ENCODE measurements around the gene C1QTNF6. TPM values are rescaled to one million over a fixed set of nuclear protein-coding genes. Genes with fewer than 3 reads are reported as not detected.

Gene C1QTNF6
- total and polyA plus RNA-seq, 2 donors (not counting 1 experiment from before 2014, with no cell fraction given) = 3.5 to 7.4 TPM

DNA sequence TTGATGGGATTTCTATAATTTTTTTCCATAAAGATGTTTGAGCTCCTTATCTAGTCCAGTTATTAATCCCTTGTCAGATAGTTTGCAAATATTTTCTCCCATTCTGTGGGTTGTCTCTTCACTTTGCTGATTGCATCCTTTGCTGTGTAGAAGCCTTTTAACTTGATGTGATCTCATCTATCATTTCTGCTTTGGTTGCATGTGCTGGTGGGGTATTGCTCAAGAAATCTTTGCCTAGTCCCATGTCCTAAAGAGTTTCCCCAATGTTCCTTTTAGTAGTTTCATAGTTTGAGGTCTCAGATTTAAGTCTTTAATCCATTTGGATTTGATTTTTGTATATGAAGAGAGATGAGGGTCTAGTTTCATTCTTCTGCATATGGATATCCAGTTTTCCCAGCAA is 36.6 kb downstream of the C1QTNF6 start:
- Histone ChIP-seq H3K36me3 (ENCODE audit: control insufficient read depth, insufficient read depth, low read length) (no peaks in the 10 kb centered on the region), H3K27me3 (ENCODE audit: control insufficient read depth, insufficient read depth, low read length) (no peaks in the 10 kb centered on the region), H3K9ac (ENCODE audit: insufficient read depth, low read length) (no peak overlapping the region), H3K79me2 (ENCODE audit: control insufficient read depth, insufficient read depth, low read length) (no peaks in the 10 kb centered on the region), H3K27ac (ENCODE audit: insufficient read depth, low read length) (no peak overlapping the region), H3K9me3 (ENCODE audit: control insufficient read depth, insufficient read depth, low read depth, low read length) (no peaks in the 10 kb centered on the region), H3K4me3 (replicated peaks in 1 of 4; ENCODE audit: control extremely low read depth in 1 of 4, insufficient read depth in 1 of 4, low read depth in 3 of 4, low read length in 4 of 4) (no peak overlapping the region), H3K4me2 (ENCODE audit: extremely low read depth, insufficient read depth, low read length) (no peak overlapping the region), H3K4me1 (ENCODE audit: control insufficient read depth, extremely low read depth, insufficient read depth, low read length) (no peaks in the 10 kb centered on the region), H2AFZ (ENCODE audit: low read length) (no peak overlapping the region), H4K20me1 (ENCODE audit: control insufficient read depth, extremely low read depth, insufficient read depth, low read length) (no peaks in the 10 kb centered on the region)
- TF ChIP-seq EZH2 (IDR thresholded peaks at IDR 0.05; ENCODE audit: low read length, missing control alignments) (no peak), CTCF (conservative IDR thresholded peaks at IDR 0.05 in 1 of 2, IDR thresholded peaks at IDR 0.05 in 1 of 2; ENCODE audit: low read depth in 1 of 2, low read length in 2 of 2) (no peak)
- DNase-seq (ENCODE audit: low read depth in 2 of 2) = no peak

DNA sequence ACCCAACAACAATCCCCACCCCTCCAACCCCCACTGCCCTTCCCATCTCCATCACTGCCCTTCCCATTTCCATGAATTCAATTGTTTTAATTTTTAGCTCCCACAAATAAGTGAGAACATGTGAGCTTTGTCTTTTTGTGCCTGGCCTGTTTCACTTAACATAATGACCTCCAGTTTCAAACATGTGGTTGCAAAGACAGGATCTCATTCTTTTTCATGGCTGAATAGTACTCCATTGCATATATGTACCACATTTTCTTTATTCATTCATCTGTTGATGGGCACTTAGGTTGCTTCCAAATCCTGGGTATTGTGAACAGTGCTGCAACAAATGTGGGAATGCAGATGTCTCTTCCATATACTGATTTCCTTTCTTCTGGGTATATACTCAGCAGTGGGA is 37.3 kb downstream of the C1QTNF6 start:
- H4K20me1 ChIP-seq (ENCODE audit: control insufficient read depth, extremely low read depth, insufficient read depth, low read length) = no peaks in the 10 kb centered on the region
- no peak for DNase-seq (ENCODE audit: low read depth in 2 of 2)
- H2AFZ ChIP-seq (ENCODE audit: low read length) = no peak overlapping the region
- H3K79me2 ChIP-seq (ENCODE audit: control insufficient read depth, insufficient read depth, low read length) = no peaks in the 10 kb centered on the region
- H3K27ac ChIP-seq (ENCODE audit: insufficient read depth, low read length) = no peak overlapping the region
- H3K36me3 ChIP-seq (ENCODE audit: control insufficient read depth, insufficient read depth, low read length) = no peaks in the 10 kb centered on the region
- H3K27me3 ChIP-seq (ENCODE audit: control insufficient read depth, insufficient read depth, low read length) = no peaks in the 10 kb centered on the region
- no peak overlapping the region for H3K4me2 ChIP-seq (ENCODE audit: extremely low read depth, insufficient read depth, low read length)
- H3K4me1 ChIP-seq (ENCODE audit: control insufficient read depth, extremely low read depth, insufficient read depth, low read length) = no peaks in the 10 kb centered on the region
- H3K9me3 ChIP-seq (ENCODE audit: control insufficient read depth, insufficient read depth, low read depth, low read length) = no peaks in the 10 kb centered on the region
- H3K9ac ChIP-seq (ENCODE audit: insufficient read depth, low read length) = no peak overlapping the region
- no peak overlapping the region for H3K4me3 ChIP-seq (replicated peaks in 1 of 4; ENCODE audit: control extremely low read depth in 1 of 4, insufficient read depth in 1 of 4, low read depth in 3 of 4, low read length in 4 of 4)
- TF ChIP-seq CTCF (conservative IDR thresholded peaks at IDR 0.05 in 1 of 2, IDR thresholded peaks at IDR 0.05 in 1 of 2; ENCODE audit: low read depth in 1 of 2, low read length in 2 of 2) (no peak), EZH2 (IDR thresholded peaks at IDR 0.05; ENCODE audit: low read length, missing control alignments) (no peak)

DNA sequence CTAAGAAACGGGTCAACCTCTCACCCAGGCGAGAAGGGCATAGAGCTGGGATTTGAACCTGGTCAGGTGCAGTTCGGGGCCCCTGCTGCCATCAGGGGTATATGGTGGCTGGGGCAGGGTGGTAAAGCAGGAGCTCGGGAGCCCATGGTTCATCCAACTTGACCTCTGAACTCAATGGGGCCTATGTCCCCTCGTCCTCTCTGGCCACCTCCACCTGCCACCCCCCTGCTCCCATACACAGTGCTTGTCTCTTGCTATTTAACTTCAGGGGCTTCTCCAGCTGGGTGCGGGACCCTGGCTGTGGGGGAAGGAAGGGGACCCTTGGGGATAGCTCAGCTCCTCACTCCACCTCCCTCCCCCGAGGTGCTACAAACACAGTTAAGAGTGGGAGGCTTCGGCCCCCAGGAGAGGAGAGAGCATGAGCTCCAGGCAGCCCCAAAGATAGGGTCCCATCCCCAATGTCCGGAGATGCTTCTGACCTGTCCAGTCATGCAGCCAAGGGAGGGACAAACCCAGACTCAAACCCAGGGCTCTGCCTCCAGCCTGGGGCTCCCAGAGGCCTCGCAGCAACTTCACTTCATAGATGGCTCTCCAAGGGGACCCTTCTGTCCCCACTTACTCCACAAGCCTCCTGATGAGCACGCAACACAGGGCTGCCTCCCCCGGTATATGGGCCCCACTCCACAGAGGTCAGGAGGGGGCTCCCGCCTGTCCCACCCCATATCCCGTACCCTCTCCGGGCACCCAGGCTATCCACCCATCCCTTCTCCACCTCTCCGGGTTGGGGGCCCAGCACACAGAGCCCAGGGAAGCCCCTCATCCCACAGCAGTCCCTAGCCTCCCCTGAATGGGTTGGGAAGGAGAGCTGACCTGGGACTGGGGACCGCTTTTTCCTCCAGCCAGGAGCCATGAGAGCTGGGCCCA is 39.0 kb downstream of the C1QTNF6 start:
- no peak overlapping the region for H3K4me3 ChIP-seq (replicated peaks in 1 of 4; ENCODE audit: control extremely low read depth in 1 of 4, insufficient read depth in 1 of 4, low read depth in 3 of 4, low read length in 4 of 4)
- TF ChIP-seq EZH2 (IDR thresholded peaks at IDR 0.05; ENCODE audit: low read length, missing control alignments) (no peak), CTCF (conservative IDR thresholded peaks at IDR 0.05 in 1 of 2, IDR thresholded peaks at IDR 0.05 in 1 of 2; ENCODE audit: low read depth in 1 of 2, low read length in 2 of 2) (no peak)
- no peak overlapping the region for H2AFZ ChIP-seq (ENCODE audit: low read length)
- no peak overlapping the region for H3K27ac ChIP-seq (ENCODE audit: insufficient read depth, low read length)
- no peaks in the 10 kb centered on the region for H3K4me1 ChIP-seq (ENCODE audit: control insufficient read depth, extremely low read depth, insufficient read depth, low read length)
- H3K9ac ChIP-seq (ENCODE audit: insufficient read depth, low read length) = no peak overlapping the region
- H3K27me3 ChIP-seq (ENCODE audit: control insufficient read depth, insufficient read depth, low read length) = peaks cover 2% of the 10 kb centered on the region
- H3K4me2 ChIP-seq (ENCODE audit: extremely low read depth, insufficient read depth, low read length) = no peak overlapping the region
- H3K36me3 ChIP-seq (ENCODE audit: control insufficient read depth, insufficient read depth, low read length) = no peaks in the 10 kb centered on the region
- H3K9me3 ChIP-seq (ENCODE audit: control insufficient read depth, insufficient read depth, low read depth, low read length) = no peaks in the 10 kb centered on the region
- H3K79me2 ChIP-seq (ENCODE audit: control insufficient read depth, insufficient read depth, low read length) = no peaks in the 10 kb centered on the region
- H4K20me1 ChIP-seq (ENCODE audit: control insufficient read depth, extremely low read depth, insufficient read depth, low read length) = no peaks in the 10 kb centered on the region
- no peak for DNase-seq (ENCODE audit: low read depth in 2 of 2)

Measured in fibroblast of lung (primary cell).